ENCODE measurements around the gene PPOX. TPM values are rescaled to one million over a fixed set of nuclear protein-coding genes. Genes with fewer than 3 reads are reported as not detected.
A peak's percentile ranks its signal among the peaks of the same experiment; 100 is the strongest.

The PPOX gene
- total RNA-seq, 2 donors from 2014 or later: 13.4 to 14.3 TPM

DNA sequence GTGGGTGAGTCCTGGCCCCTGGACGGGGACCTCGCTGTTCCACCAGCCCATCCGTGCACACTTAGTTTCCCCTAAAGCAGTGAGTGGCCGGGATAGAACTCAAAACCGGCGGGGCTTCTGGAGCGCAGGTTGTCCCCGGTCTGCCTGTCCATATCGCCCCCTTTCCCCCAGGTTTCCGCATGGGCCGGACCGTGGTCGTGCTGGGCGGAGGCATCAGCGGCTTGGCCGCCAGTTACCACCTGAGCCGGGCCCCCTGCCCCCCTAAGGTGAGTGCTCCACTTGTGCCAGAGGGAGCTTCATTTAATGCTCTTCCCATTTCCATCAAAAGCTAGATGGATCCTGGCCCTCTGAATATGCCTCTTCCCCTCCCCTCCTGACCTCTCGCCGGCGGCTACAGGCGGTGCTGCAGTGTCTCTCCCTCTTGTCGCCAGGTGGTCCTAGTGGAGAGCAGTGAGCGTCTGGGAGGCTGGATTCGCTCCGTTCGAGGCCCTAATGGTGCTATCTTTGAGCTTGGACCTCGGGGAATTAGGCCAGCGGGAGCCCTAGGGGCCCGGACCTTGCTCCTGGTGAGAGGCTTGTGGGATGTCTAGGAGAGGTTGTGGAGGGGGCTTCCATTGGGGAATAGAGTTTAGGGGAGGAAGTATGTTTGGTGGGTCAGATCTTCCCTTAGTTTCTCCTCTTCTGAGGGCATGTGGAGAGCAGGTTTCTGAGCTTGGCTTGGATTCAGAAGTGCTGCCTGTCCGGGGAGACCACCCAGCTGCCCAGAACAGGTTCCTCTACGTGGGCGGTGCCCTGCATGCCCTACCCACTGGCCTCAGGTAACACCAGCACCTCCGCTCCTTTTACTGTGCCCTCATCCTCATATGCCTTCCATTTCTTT lies 683 bp downstream of the PPOX start:
- H3K4me1 ChIP-seq: peaks cover 10% of the 10 kb centered on the region
- peak overlapping the region; percentile 84 for H3K4me3 ChIP-seq
- peak overlapping the region; percentile 89 for H3K27ac ChIP-seq
- H3K9ac ChIP-seq (ENCODE audit: low read depth in 2 of 2, low read length in 2 of 2): peak overlapping the region; percentile 88 to 93
- intact Hi-C loops (cut with DNase I): no loop called here
- DNase-seq: peak; percentile 43
- H3K36me3 ChIP-seq: peaks cover 13% of the 10 kb centered on the region
- H3K9me3 ChIP-seq: no peaks in the 10 kb centered on the region
- TF ChIP-seq, protein P1, sequence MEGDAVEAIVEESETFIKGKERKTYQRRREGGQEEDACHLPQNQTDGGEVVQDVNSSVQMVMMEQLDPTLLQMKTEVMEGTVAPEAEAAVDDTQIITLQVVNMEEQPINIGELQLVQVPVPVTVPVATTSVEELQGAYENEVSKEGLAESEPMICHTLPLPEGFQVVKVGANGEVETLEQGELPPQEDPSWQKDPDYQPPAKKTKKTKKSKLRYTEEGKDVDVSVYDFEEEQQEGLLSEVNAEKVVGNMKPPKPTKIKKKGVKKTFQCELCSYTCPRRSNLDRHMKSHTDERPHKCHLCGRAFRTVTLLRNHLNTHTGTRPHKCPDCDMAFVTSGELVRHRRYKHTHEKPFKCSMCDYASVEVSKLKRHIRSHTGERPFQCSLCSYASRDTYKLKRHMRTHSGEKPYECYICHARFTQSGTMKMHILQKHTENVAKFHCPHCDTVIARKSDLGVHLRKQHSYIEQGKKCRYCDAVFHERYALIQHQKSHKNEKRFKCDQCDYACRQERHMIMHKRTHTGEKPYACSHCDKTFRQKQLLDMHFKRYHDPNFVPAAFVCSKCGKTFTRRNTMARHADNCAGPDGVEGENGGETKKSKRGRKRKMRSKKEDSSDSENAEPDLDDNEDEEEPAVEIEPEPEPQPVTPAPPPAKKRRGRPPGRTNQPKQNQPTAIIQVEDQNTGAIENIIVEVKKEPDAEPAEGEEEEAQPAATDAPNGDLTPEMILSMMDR (IDR thresholded peaks at IDR 0.05): no peak
- H3K27me3 ChIP-seq: no peaks in the 10 kb centered on the region

DNA sequence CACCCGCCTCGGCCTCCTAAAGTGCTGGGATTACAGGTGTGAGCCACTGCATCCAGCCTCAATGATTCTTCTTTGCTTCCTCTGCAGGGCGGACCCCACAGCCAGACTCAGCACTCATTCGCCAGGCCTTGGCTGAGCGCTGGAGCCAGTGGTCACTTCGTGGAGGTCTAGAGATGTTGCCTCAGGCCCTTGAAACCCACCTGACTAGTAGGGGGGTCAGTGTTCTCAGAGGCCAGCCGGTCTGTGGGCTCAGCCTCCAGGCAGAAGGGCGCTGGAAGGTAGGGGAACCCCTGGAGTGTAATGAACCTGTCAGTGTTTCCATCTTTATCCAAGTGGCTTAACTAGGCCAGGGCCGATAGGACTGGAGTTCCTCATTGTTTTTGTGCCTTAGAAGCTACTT lies 2.7 kb downstream of the PPOX start:
- Histone ChIP-seq H3K9ac (ENCODE audit: low read depth in 2 of 2, low read length in 2 of 2) (peak overlapping the region in 1 of 2 donors; percentile 6), H3K27ac (no peak overlapping the region), H3K9me3 (no peaks in the 10 kb centered on the region), H3K4me3 (no peak overlapping the region), H3K36me3 (peaks cover 19% of the 10 kb centered on the region), H3K4me1 (peaks cover 10% of the 10 kb centered on the region), H3K27me3 (no peaks in the 10 kb centered on the region)
- DNase-seq: no peak
- intact Hi-C loops (cut with DNase I): no loop called here
- TF ChIP-seq, protein P1 (IDR thresholded peaks at IDR 0.05): no peak

DNA sequence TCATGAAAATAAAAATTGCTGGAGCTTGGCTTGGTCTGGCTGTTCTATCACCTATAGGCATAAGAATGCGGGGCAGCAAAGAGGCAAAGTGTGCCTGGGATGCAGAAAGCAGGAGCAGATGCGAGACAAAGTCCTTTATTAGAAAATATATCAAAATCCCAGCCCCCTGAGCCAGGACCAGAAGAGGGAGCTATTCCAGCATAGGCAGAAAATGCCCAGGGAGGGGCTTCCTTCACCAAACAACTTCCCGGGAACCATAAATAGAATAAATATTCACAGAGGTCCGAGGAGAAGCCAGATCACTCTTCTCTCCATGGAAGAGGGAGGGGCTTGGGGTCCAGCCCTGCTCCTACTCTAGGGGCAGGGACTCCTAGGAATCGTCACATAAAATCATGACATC lies 5.0 kb downstream of the PPOX start:
- no peak overlapping the region for H3K4me3 ChIP-seq
- no peak overlapping the region for H3K27ac ChIP-seq
- H3K9ac ChIP-seq (ENCODE audit: low read depth in 2 of 2, low read length in 2 of 2): no peak overlapping the region
- TF ChIP-seq, protein P1 (IDR thresholded peaks at IDR 0.05): no peak
- H3K27me3 ChIP-seq: no peaks in the 10 kb centered on the region
- intact Hi-C loops (cut with DNase I): no loop called here
- H3K36me3 ChIP-seq: peaks cover 19% of the 10 kb centered on the region
- no peak for DNase-seq
- no peaks in the 10 kb centered on the region for H3K9me3 ChIP-seq
- peaks cover 6% of the 10 kb centered on the region for H3K4me1 ChIP-seq

DNA sequence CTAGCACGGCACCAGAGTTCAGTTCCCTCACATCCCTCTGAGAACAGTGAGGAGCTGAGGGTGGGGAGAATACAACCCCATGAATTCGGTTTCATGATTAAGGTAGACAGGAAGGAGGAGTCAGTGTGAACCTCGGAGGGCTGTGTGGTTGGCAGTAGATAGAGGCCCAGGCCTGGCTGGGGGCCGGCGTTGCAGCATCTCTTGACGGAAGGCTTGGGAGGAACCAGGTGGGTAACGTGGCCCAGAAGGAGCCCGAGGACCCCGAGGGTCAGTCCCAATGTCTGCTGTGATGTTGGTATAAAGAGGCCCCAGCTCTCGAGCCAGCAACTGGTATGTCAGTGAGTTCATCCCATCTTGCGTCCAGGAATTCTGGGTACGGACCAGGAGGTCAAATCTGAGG lies 5.5 kb downstream of the PPOX start:
- no peak overlapping the region for H3K4me3 ChIP-seq
- intact Hi-C loops (cut with DNase I): no loop called here
- H3K27ac ChIP-seq: no peak overlapping the region
- TF ChIP-seq, protein P1 (IDR thresholded peaks at IDR 0.05): no peak
- no peak for DNase-seq
- H3K27me3 ChIP-seq: no peaks in the 10 kb centered on the region
- H3K36me3 ChIP-seq: peaks cover 19% of the 10 kb centered on the region
- H3K4me1 ChIP-seq: peaks cover 9% of the 10 kb centered on the region
- H3K9ac ChIP-seq (ENCODE audit: low read depth in 2 of 2, low read length in 2 of 2): no peak overlapping the region
- H3K9me3 ChIP-seq: no peaks in the 10 kb centered on the region

DNA sequence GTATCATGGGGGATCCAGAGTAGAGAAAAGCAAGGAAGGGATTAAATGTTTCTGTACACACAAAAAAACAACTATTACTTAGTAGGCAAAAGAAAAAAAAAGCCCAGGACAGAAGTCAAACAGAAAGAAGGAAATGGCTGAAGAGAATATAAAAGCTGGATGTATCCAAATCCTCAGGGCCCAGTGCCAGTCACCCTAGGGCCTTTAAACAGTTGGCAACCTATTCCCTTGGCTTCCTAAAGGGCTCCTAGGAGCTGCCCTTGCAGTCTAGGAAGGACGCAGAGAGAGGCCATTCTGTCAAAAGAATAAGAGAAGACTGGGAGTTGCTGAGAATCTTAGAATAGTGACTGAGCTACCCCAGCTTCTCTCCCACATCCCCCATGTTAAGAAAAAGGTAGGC lies 6.1 kb downstream of the PPOX start:
- TF ChIP-seq, protein P1 (IDR thresholded peaks at IDR 0.05): no peak
- no peaks in the 10 kb centered on the region for H3K9me3 ChIP-seq
- no peak for DNase-seq
- H3K4me3 ChIP-seq: no peak overlapping the region
- H3K27ac ChIP-seq: no peak overlapping the region
- no peak overlapping the region for H3K9ac ChIP-seq (ENCODE audit: low read depth in 2 of 2, low read length in 2 of 2)
- no peaks in the 10 kb centered on the region for H3K27me3 ChIP-seq
- intact Hi-C loops (cut with DNase I): no loop called here
- H3K4me1 ChIP-seq: peaks cover 4% of the 10 kb centered on the region
- H3K36me3 ChIP-seq: peaks cover 19% of the 10 kb centered on the region
